K562 (cell line): Measurements from ENCODE around the gene RHOBTB3. TPM values are rescaled to one million over a fixed set of nuclear protein-coding genes. Genes with fewer than 3 reads are reported as not detected.
A peak's percentile ranks its signal among the peaks of the same experiment; 100 is the strongest.

Experiments
- CHD1 ChIP-seq: fragments of 200-600 bp; sonication (generic); IDR thresholded peaks from one replicate; pipeline ENCODE4 v1.6.1; 2012; ENCODE audit warnings: mild to moderate bottlenecking, moderate library complexity, low read length, inconsistent platforms
- E2F3 ChIP-seq: fragments of 250-450 bp; sonication (Bioruptor Pico); IDR thresholded peaks from 2 replicates; pipeline ENCODE4 v1.4.0; 2020; ENCODE audit warnings: mild to moderate bottlenecking
- GABPB2 ChIP-seq: fragments of 250-450 bp; sonication (Bioruptor Pico); conservative IDR thresholded peaks from 2 replicates; pipeline ENCODE4 v1.5.1; 2021; ENCODE audit warnings: mild to moderate bottlenecking
- HDGF ChIP-seq: fragments of 450-650 bp; IDR thresholded peaks from 2 replicates; pipeline ENCODE4 v1.6.1; 2016
- NR1H2 ChIP-seq: sonication (generic); formaldehyde crosslinking; IDR thresholded peaks from 2 replicates; pipeline ENCODE4 v1.4.0; 2020; ENCODE audit warnings: mild to moderate bottlenecking, missing genetic modification reagents
- POLR2A ChIP-seq: fragments of 450-650 bp; conservative IDR thresholded peaks from 2 replicates; pipeline ENCODE4 v1.6.1; 2016
- POLR2AphosphoS5 ChIP-seq: IDR thresholded peaks from 2 replicates; pipeline ENCODE4 v1.6.1; 2011; ENCODE audit warnings: mild to moderate bottlenecking, low read depth, low read length, moderate library complexity; ENCODE audit not compliant: control insufficient read depth, insufficient read depth
- PYGO2 ChIP-seq: fragments of 450-650 bp; IDR thresholded peaks from 2 replicates; pipeline ENCODE4 v1.6.1; 2016; ENCODE audit warnings: mild to moderate bottlenecking, missing genetic modification characterization, moderate library complexity, missing compliant biosample characterization
- RAD21 ChIP-seq, 2 experiments: fragments of 250-450 bp in 1 of 2; fragments of 450-650 bp in 1 of 2; sonication (Bioruptor Pico) in 1 of 2; formaldehyde crosslinking in 1 of 2; IDR thresholded peaks in 1 of 2; conservative IDR thresholded peaks in 1 of 2; 2 replicates each; pipeline versions ENCODE4 v1.4.0 to v1.8.0; 2020 to 2022; ENCODE audit warnings: mild to moderate bottlenecking in 2 of 2, moderate library complexity in 1 of 2
- RBFOX2 ChIP-seq: fragments of 200-400 bp; formaldehyde crosslinking; IDR thresholded peaks from 2 replicates; pipeline ENCODE4 v1.6.1; 2017; ENCODE audit warnings: low read depth, mild to moderate bottlenecking, low read length, moderate library complexity
- SNIP1 ChIP-seq: fragments of 450-650 bp; IDR thresholded peaks from 2 replicates; pipeline ENCODE4 v1.7.1; 2017; ENCODE audit warnings: low read depth, mild to moderate bottlenecking
- TEAD1 ChIP-seq, 2 experiments: fragments of 450-650 bp in 1 of 2; sonication (generic) in 1 of 2; formaldehyde crosslinking; IDR thresholded peaks; 2 replicates each; pipeline versions ENCODE4 v1.4.0 to v1.8.0; 2020 to 2022; ENCODE audit warnings: mild to moderate bottlenecking in 2 of 2, missing genetic modification reagents in 1 of 2
- XRCC5 ChIP-seq: fragments of 200-400 bp; formaldehyde crosslinking; IDR thresholded peaks from 2 replicates; pipeline ENCODE4 v1.6.1; 2017; ENCODE audit warnings: low read depth, mild to moderate bottlenecking, low read length
- ZNF766 ChIP-seq: fragments of 200-800 bp; sonication (Bioruptor generic); conservative IDR thresholded peaks from 2 replicates; pipeline ENCODE4 v1.6.1; 2016; ENCODE audit warnings: missing genetic modification characterization, missing compliant biosample characterization
- polyA plus RNA-seq, 8 experiments: library from polyadenylated mRNA; depleted of rRNA in 4 of 8; stranded (reverse) in 5 of 8; unstranded in 3 of 8; fragments of >200 nt; fragmentation: Nextera tagmentation in 2 of 8; fragmentation: Illumina TruSeq in 1 of 8; extraction: Ambion mirVana in 2 of 8; extraction: Trizol in 1 of 8; gene quantifications; 2 replicates each; pipeline versions ENCODE4 v1.2.1 to v1.2.3, GENCODE V29; 2011 to 2014; ENCODE audit warnings: inconsistent platforms in 1 of 8, missing spikeins in 1 of 8
- total RNA-seq, 7 experiments: library from RNA; depleted of rRNA in 6 of 7; stranded (reverse); fragments of >200 nt in 6 of 7; fragmentation: Illumina TruSeq in 2 of 7; extraction: Trizol in 2 of 7; gene quantifications; 2 replicates each; pipeline versions ENCODE4 v1.2.1 to v1.2.3, GENCODE V29; 2011 to 2021; ENCODE audit warnings: low replicate concordance in 1 of 7
- TF ChIP-seq, protein P1 (sequence below): fragments of 200-800 bp; sonication (Bioruptor generic); IDR thresholded peaks from 2 replicates; pipeline ENCODE4 v1.6.1; 2016; ENCODE audit warnings: missing genetic modification characterization, missing compliant biosample characterization
- TF ChIP-seq, protein P2 (sequence below): fragments of 250-450 bp; sonication (Bioruptor Pico); IDR thresholded peaks from 2 replicates; pipeline ENCODE4 v1.4.0; 2020; ENCODE audit warnings: mild to moderate bottlenecking
- TF ChIP-seq, protein P3 (sequence below): fragments of 450-650 bp; formaldehyde crosslinking; IDR thresholded peaks from 2 replicates; pipeline ENCODE4 v1.4.0; 2022; ENCODE audit warnings: mild to moderate bottlenecking, moderate library complexity
- TF ChIP-seq, protein P4 (sequence below): sonication (generic); formaldehyde crosslinking; IDR thresholded peaks from 2 replicates; pipeline ENCODE4 v1.9.0; 2022; ENCODE audit warnings: mild to moderate bottlenecking, missing genetic modification reagents
- TF ChIP-seq, protein P5 (sequence below): fragments of 450-650 bp; IDR thresholded peaks from 2 replicates; pipeline ENCODE4 v1.6.1; 2016; ENCODE audit warnings: low read depth, mild to moderate bottlenecking, moderate library complexity

RHOBTB3 gene
- total and polyA plus RNA-seq, 9 of the 15 experiments (the other 6 are each of a cell fraction or from before 2014, with no cell fraction given): 39.7 to 143 (median 115) TPM

DNA sequence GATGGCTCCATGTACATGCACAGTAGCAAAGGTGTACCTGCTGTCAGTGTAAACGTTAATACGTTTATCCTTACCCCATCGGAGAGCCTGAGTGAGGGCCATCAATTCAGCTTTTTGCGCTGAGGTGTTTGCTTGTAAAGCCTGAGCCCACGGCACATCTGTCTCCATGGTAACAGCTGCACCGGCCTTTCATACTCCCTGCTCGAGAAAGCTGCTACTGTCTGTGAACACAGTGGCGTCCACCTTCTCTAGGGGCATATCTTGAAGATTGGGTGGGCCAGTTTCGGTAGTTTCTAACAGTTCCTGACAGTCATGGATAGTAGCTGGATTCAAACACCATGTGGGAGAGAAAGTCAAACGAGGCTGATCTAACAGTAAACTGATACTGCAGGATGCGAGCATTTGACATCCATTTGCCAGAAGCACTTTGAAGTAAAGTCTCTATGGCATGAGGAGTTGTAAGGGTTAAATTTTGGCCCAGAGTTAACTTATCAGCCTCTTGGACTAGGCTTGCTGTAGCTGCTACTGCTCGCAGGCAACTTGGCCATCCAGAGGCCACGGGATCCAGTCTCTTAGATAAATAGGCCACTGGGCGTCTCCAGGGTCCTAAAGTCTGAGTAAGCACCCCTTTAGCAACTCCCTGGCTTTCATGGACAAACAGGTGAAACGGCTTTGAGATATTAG is 21.0 kb upstream of the RHOBTB3 start (continued):
- TF ChIP-seq XRCC5: peak; percentile 37; the same call in 1 of the 2 replicates
- no peak for TF ChIP-seq HDGF
- TF ChIP-seq, protein P1, sequence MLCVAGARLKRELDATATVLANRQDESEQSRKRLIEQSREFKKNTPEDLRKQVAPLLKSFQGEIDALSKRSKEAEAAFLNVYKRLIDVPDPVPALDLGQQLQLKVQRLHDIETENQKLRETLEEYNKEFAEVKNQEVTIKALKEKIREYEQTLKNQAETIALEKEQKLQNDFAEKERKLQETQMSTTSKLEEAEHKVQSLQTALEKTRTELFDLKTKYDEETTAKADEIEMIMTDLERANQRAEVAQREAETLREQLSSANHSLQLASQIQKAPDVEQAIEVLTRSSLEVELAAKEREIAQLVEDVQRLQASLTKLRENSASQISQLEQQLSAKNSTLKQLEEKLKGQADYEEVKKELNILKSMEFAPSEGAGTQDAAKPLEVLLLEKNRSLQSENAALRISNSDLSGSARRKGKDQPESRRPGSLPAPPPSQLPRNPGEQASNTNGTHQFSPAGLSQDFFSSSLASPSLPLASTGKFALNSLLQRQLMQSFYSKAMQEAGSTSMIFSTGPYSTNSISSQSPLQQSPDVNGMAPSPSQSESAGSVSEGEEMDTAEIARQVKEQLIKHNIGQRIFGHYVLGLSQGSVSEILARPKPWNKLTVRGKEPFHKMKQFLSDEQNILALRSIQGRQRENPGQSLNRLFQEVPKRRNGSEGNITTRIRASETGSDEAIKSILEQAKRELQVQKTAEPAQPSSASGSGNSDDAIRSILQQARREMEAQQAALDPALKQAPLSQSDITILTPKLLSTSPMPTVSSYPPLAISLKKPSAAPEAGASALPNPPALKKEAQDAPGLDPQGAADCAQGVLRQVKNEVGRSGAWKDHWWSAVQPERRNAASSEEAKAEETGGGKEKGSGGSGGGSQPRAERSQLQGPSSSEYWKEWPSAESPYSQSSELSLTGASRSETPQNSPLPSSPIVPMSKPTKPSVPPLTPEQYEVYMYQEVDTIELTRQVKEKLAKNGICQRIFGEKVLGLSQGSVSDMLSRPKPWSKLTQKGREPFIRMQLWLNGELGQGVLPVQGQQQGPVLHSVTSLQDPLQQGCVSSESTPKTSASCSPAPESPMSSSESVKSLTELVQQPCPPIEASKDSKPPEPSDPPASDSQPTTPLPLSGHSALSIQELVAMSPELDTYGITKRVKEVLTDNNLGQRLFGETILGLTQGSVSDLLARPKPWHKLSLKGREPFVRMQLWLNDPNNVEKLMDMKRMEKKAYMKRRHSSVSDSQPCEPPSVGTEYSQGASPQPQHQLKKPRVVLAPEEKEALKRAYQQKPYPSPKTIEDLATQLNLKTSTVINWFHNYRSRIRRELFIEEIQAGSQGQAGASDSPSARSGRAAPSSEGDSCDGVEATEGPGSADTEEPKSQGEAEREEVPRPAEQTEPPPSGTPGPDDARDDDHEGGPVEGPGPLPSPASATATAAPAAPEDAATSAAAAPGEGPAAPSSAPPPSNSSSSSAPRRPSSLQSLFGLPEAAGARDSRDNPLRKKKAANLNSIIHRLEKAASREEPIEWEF (CRISPR knock-in tag): no peak
- TF ChIP-seq, protein P2, sequence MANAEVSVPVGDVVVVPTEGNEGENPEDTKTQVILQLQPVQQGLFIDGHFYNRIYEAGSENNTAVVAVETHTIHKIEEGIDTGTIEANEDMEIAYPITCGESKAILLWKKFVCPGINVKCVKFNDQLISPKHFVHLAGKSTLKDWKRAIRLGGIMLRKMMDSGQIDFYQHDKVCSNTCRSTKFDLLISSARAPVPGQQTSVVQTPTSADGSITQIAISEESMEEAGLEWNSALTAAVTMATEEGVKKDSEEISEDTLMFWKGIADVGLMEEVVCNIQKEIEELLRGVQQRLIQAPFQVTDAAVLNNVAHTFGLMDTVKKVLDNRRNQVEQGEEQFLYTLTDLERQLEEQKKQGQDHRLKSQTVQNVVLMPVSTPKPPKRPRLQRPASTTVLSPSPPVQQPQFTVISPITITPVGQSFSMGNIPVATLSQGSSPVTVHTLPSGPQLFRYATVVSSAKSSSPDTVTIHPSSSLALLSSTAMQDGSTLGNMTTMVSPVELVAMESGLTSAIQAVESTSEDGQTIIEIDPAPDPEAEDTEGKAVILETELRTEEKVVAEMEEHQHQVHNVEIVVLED (CRISPR knock-in tag): no peak
- no peak for TF ChIP-seq GABPB2 (CRISPR knock-in tag)
- peak; percentile 52 to 53; a peak in 2 of 4 replicates for TF ChIP-seq TEAD1 (CRISPR knock-in tag; IDR thresholded peaks at IDR 0.05)
- peak in 1 of 2 experiments; percentile 42; a peak in 3 of 4 replicates for TF ChIP-seq RAD21 (CRISPR knock-in tag; conservative IDR thresholded peaks at IDR 0.05 in 1 of 2, IDR thresholded peaks at IDR 0.05 in 1 of 2)
- TF ChIP-seq NR1H2 (CRISPR knock-in tag): no peak
- TF ChIP-seq, protein P3, sequence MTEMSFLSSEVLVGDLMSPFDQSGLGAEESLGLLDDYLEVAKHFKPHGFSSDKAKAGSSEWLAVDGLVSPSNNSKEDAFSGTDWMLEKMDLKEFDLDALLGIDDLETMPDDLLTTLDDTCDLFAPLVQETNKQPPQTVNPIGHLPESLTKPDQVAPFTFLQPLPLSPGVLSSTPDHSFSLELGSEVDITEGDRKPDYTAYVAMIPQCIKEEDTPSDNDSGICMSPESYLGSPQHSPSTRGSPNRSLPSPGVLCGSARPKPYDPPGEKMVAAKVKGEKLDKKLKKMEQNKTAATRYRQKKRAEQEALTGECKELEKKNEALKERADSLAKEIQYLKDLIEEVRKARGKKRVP: 0 out of 2 replicates have a peak, but pooled peaks have one; percentile 34
- no peak for TF ChIP-seq SNIP1
- TF ChIP-seq E2F3 (CRISPR knock-in tag): no peak
- peak; percentile 38 for TF ChIP-seq CHD1
- no peak; the same call in 1 of the 2 replicates for TF ChIP-seq POLR2AphosphoS5
- TF ChIP-seq, protein P4, sequence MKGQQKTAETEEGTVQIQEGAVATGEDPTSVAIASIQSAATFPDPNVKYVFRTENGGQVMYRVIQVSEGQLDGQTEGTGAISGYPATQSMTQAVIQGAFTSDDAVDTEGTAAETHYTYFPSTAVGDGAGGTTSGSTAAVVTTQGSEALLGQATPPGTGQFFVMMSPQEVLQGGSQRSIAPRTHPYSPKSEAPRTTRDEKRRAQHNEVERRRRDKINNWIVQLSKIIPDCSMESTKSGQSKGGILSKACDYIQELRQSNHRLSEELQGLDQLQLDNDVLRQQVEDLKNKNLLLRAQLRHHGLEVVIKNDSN (CRISPR knock-in tag): peak; percentile 26
- no peak for TF ChIP-seq POLR2A
- peak; percentile 71; the same call in 1 of the 2 replicates for TF ChIP-seq ZNF766 (CRISPR knock-in tag)
- TF ChIP-seq PYGO2 (tag): no peak
- TF ChIP-seq RBFOX2: no peak
- TF ChIP-seq, protein P5, sequence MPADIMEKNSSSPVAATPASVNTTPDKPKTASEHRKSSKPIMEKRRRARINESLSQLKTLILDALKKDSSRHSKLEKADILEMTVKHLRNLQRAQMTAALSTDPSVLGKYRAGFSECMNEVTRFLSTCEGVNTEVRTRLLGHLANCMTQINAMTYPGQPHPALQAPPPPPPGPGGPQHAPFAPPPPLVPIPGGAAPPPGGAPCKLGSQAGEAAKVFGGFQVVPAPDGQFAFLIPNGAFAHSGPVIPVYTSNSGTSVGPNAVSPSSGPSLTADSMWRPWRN: no peak
